Epithelial cell of esophagus (primary cell): Measurements from ENCODE around the gene HUWE1.

Source experiments
- DNase-seq: peaks from one replicate; pipeline ENCODE4 v3.0.0; 2010; ENCODE audit warnings: low read depth
- H3K4me3 ChIP-seq: 2 replicates; pipeline ENCODE4 v1.5.1; 2011; ENCODE audit warnings: mild to moderate bottlenecking, low read length, control low read depth
- TF ChIP-seq, protein P1 (sequence below): IDR thresholded peaks from 2 replicates; pipeline ENCODE4 v1.5.1; 2011; ENCODE audit warnings: low read depth, mild to moderate bottlenecking, low read length, control low read depth, inconsistent platforms; ENCODE audit not compliant: insufficient read depth; ENCODE audit errors: missing control alignments

Gene HUWE1

DNA sequence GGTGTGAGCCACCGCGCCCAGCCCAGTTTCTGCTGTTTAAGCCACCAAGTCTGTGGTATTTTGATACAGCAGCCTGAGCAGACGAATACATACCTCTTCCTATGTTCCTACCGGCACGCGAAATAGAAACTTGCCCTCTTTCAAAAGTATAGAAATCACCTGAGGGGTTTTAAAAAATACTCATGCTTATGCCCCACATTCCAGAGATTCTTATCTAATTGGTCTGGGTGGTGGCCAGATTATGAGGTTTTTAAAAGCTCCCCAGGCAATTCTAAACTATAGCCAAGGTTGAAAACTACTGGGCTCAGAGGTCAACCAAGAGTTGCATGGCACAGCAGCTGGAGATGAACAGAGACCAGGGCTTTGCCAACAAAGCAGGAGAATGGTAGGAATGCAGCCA lies 24.9 kb upstream of the HUWE1 start:
- TF ChIP-seq, protein P1, sequence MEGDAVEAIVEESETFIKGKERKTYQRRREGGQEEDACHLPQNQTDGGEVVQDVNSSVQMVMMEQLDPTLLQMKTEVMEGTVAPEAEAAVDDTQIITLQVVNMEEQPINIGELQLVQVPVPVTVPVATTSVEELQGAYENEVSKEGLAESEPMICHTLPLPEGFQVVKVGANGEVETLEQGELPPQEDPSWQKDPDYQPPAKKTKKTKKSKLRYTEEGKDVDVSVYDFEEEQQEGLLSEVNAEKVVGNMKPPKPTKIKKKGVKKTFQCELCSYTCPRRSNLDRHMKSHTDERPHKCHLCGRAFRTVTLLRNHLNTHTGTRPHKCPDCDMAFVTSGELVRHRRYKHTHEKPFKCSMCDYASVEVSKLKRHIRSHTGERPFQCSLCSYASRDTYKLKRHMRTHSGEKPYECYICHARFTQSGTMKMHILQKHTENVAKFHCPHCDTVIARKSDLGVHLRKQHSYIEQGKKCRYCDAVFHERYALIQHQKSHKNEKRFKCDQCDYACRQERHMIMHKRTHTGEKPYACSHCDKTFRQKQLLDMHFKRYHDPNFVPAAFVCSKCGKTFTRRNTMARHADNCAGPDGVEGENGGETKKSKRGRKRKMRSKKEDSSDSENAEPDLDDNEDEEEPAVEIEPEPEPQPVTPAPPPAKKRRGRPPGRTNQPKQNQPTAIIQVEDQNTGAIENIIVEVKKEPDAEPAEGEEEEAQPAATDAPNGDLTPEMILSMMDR = no peak
- no peak overlapping the region for H3K4me3 ChIP-seq
- DNase-seq = peak; percentile 35

DNA sequence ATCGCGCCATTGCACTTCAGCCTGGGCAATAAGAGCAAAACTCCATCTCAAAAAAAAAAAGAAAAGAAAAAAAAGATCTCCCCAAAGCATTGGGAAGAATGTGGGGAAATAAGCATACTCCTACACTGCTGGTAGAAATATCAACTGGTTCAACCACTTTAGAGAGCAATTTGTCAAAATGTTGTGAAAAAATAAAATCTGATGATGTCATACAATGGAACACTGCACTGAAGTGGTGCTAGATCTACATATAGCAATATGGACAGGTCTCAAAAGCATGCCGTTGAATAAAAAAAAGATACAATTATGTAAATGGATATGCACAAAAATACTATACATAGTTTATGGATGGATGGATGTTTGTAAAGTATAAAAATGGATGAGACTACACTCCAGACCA lies 18.3 kb upstream of the HUWE1 start:
- TF ChIP-seq, protein P1 = no peak
- no peak for DNase-seq
- no peak overlapping the region for H3K4me3 ChIP-seq

DNA sequence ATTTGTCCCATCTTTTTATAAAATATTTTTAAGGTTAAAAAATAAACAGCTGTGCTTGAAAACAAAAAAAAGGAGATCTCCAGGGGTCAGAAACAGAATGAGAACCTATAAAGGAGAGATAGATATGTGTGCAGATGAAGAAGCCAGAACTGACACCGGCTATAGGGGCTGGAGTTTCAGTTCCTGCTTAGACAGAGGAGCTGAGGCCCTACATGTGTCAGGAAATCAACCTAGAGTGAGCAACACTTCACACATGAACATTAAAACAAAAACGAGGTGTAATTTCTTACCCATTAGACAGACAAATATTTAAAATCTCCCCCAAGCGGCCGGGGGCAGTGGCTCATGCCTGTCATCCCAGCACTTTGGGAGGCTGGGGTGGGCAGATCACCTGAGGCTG lies 17.8 kb upstream of the HUWE1 start:
- DNase-seq = no peak
- TF ChIP-seq, protein P1 = no peak
- no peak overlapping the region for H3K4me3 ChIP-seq

DNA sequence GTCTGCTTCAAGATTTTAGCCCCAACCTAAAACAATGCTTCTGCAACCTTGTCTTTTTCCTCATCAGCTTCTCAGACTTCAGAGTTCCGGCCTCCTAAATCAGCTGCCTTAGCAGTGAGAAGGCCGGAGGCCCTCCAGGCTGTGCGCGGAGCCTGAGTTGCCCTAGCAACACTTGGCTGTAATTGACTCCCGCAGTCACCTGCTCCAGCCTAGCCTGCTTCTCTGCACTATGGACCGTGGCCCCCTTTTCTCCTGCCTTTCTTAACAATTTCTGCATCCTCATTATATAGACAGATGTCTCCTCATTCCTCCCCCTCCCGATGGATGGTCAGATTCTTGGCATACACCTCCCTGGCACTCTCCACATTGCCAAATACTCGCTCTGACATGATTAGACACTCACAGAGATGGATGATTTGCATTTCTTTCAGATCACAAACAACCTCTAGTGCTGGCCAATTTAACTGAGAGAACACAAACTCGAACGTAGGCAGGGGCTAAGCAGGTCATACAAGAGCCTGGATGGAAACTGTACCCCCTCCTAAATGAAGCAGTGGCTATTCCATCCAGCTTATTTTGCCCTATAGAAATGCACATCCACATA lies 9.5 kb upstream of the HUWE1 start:
- H3K4me3 ChIP-seq = no peak overlapping the region
- TF ChIP-seq, protein P1 = no peak
- no peak for DNase-seq

DNA sequence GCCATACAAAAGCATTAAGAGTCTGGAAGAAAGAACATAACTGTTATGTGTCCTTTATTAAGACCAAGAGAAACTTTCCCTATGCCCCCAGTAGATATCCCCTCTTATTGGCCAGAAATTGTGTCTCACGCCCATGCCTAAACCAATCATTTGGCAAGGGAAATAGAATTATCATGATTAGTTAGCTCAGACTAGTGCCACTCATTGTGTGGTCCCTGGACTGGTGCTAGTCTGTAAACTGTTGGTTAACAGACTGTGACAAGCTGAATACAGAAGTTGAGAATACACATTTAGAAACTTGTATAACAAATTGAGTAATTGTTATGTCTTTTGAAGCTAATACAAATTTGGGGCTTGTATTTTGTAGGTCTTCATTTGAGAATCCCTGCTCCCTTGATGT lies 8.1 kb upstream of the HUWE1 start:
- TF ChIP-seq, protein P1 = no peak
- no peak for DNase-seq
- no peak overlapping the region for H3K4me3 ChIP-seq

DNA sequence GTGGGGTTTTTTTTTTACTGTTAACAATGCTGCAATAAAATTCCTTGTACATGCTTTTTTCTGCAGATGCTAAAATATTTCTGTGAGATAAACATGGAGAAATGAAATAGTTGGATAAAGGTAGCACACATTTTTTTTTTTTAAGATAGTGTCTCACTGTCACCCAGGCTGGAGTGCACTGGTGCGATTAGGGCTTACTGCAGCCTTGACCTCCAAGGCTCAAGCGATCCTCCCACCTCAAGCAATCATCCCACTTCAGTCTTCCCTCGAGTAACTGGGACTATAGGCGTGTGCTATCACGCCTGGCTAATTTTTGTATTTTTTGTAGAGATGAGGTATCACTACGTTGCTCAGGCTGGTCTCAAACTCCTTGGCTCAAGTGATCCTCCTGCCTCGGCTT lies 1.8 kb upstream of the HUWE1 start:
- H3K4me3 ChIP-seq = no peak overlapping the region
- TF ChIP-seq, protein P1 = no peak
- DNase-seq = no peak

DNA sequence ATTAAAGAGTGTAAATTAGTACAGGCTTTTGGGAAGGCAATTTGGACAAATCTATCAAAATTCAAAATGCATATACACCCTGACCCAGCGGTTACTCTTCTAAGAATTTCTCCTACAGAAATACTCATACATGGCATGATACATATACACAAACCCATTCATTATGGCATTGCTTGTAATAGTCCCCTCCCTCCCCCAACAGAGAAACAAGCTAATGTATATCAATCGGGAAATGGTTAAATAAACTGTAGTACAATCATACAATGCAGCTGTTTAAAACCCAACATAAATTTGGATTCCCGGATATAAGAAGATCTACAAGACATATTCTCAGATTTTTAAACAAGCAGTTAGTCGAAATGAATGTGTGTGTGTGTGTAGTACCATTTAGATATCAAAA lies 808 bp downstream of the HUWE1 start:
- TF ChIP-seq, protein P1 = no peak
- H3K4me3 ChIP-seq = peak overlapping the region; percentile 65
- DNase-seq = peak; percentile 19
